GM12878 (cell line): ENCODE data around the gene CAMKMT. TPM values are rescaled to one million over a fixed set of nuclear protein-coding genes. Genes with fewer than 3 reads are reported as not detected.

Source experiments
- ATAC-seq: fragments of 200-7000 bp; cut with Tn5 transposase; 3 replicates; pipeline ENCODE4 v1.9.1; 2020; ENCODE audit warnings: mild to moderate bottlenecking, moderate library complexity
- BruUV-seq: library from RNA; stranded (reverse); fragments of 400-500 nt; replicated peaks from 2 replicates; lab custom pipeline; 2021; lab: Mats Ljungman, UMichigan
- CTCF ChIA-PET: fragments of 300-600 bp; sonication (Branson Sonifier 250); formaldehyde crosslinking; extraction: SDS; loops from one replicate; lab custom pipeline; 2021; ENCODE audit warnings: inconsistent platforms; lab: Yijun Ruan, JAX
- POLR2A ChIA-PET: fragments of 350-600 bp; formaldehyde crosslinking; extraction: SDS; loops from one replicate; lab custom pipeline; 2021; ENCODE audit warnings: inconsistent platforms; lab: Charles Lee
- RAD21 ChIA-PET: fragments of 300-600 bp; sonication (Branson Sonifier 250); formaldehyde crosslinking; loops from one replicate; lab custom pipeline; 2023; ENCODE audit warnings: antibody characterized with exemption; ENCODE audit not compliant: unreplicated experiment; lab: Charles Lee
- SMC1A ChIA-PET: fragments of 300-600 bp; sonication (Branson Sonifier 250); formaldehyde crosslinking; loops from one replicate; lab custom pipeline; 2023; ENCODE audit not compliant: unreplicated experiment, uncharacterized antibody; lab: Charles Lee
- DNase-seq: peaks from one replicate; pipeline ENCODE4 v3.0.0-alpha.2; 2011; ENCODE audit warnings: low read depth, low spot score
- FAIRE-seq: peaks from 3 replicates; lab custom pipeline; 2011; peaks lifted over from hg19 to GRCh38; lab: Jason Lieb, UNC
- H2AFZ ChIP-seq: 2 replicates; pipeline ENCODE4 v1.6.0; 2011; ENCODE audit warnings: low read depth, low read length, control low read depth; ENCODE audit not compliant: control insufficient read depth
- H3K27ac ChIP-seq: 2 replicates; pipeline ENCODE4 v1.5.1; 2011; ENCODE audit warnings: control low read depth; ENCODE audit not compliant: control insufficient read depth, insufficient read depth
- H3K27me3 ChIP-seq, 2 experiments: replicated peaks in 1 of 2; 2 replicates each; pipeline versions ENCODE4 v1.6.0 to v1.6.1; 2011; ENCODE audit warnings: low read length in 1 of 2; ENCODE audit not compliant: control insufficient read depth in 2 of 2, insufficient read depth in 2 of 2
- H3K36me3 ChIP-seq, 2 experiments: 2 replicates each; pipeline ENCODE4 v1.5.1; 2011; ENCODE audit warnings: low read length in 1 of 2; ENCODE audit not compliant: control insufficient read depth in 2 of 2, insufficient read depth in 2 of 2
- H3K4me1 ChIP-seq: 2 replicates; pipeline ENCODE4 v1.6.1; 2011; ENCODE audit warnings: mild to moderate bottlenecking, low read length, moderate library complexity, mixed read lengths; ENCODE audit not compliant: control insufficient read depth, insufficient read depth
- H3K4me2 ChIP-seq: 2 replicates; pipeline ENCODE4 v1.6.0; 2011; ENCODE audit warnings: control low read depth; ENCODE audit not compliant: control insufficient read depth, insufficient read depth
- H3K4me3 ChIP-seq: fragments of 200-600 bp; sonication (generic); 2 replicates; pipeline ENCODE4 v1.5.1; 2016
- H3K79me2 ChIP-seq: 2 replicates; pipeline ENCODE4 v1.6.0; 2011; ENCODE audit warnings: low read length; ENCODE audit not compliant: control insufficient read depth, insufficient read depth
- H3K9ac ChIP-seq: 2 replicates; pipeline ENCODE4 v1.8.0; 2011; ENCODE audit warnings: low read length, control low read depth, mixed read lengths; ENCODE audit not compliant: control insufficient read depth, insufficient read depth
- H3K9me3 ChIP-seq: replicated peaks from 3 replicates; pipeline ENCODE4 v1.5.1; 2011; ENCODE audit warnings: mild to moderate bottlenecking, low read length; ENCODE audit not compliant: control insufficient read depth, insufficient read depth
- H4K20me1 ChIP-seq: 2 replicates; pipeline ENCODE4 v1.6.0; 2011; ENCODE audit not compliant: control insufficient read depth, insufficient read depth
- EGR1 ChIP-seq, 2 experiments: IDR thresholded peaks; 1 replicate in 1 of 2; 2 replicates in 1 of 2; pipeline ENCODE4 v1.6.1; 2011 to 2012; ENCODE audit warnings: low read depth in 2 of 2, low read length in 2 of 2, borderline replicate concordance in 1 of 2, mild to moderate bottlenecking in 1 of 2, moderate library complexity in 1 of 2
- HCFC1 ChIP-seq: fragments of 150-350 bp; IDR thresholded peaks from 2 replicates; pipeline ENCODE4 v1.6.1; 2014; ENCODE audit warnings: low read length
- HDAC6 ChIP-seq: fragments of 200-600 bp; sonication (generic); IDR thresholded peaks from one replicate; pipeline ENCODE4 v1.8.0; 2017; ENCODE audit warnings: antibody characterized with exemption; ENCODE audit not compliant: unreplicated experiment
- NFIC ChIP-seq: IDR thresholded peaks from 2 replicates; pipeline ENCODE4 v1.6.1; 2012; ENCODE audit warnings: low read depth, mild to moderate bottlenecking, inconsistent platforms, low read length, moderate library complexity
- POLR2A ChIP-seq: IDR thresholded peaks from 2 replicates; pipeline ENCODE4 v1.6.1; 2011; ENCODE audit warnings: low read depth, mild to moderate bottlenecking, low read length
- SMC3 ChIP-seq: IDR thresholded peaks from 2 replicates; pipeline ENCODE4 v1.6.1; 2011; ENCODE audit warnings: low read length, improper control_type of control experiment, borderline replicate concordance
- SREBF1 ChIP-seq: IDR thresholded peaks from 2 replicates; pipeline ENCODE4 v1.6.1; 2012; ENCODE audit warnings: mild to moderate bottlenecking, low read length
- SUPT20H ChIP-seq: IDR thresholded peaks from 2 replicates; pipeline ENCODE4 v1.6.1; 2011; ENCODE audit warnings: low read depth, mild to moderate bottlenecking, low read length, moderate library complexity, borderline replicate concordance; ENCODE audit not compliant: control insufficient read depth
- ZNF24 ChIP-seq: fragments of 450-650 bp; IDR thresholded peaks from 2 replicates; pipeline ENCODE4 v1.6.1; 2017; ENCODE audit warnings: antibody characterized with exemption, mild to moderate bottlenecking
- WGBS: methylation state at CpG from one replicate; pipeline ENCODE4 v1.1.6; 2016; ENCODE audit warnings: low lambda C conversion rate; ENCODE audit not compliant: insufficient replicate concordance, insufficient coverage; ENCODE audit errors: missing lambda C conversion rate; 5-methylcytosine and 5-hydroxymethylcytosine counted together
- in situ Hi-C: fragments of 300-500 bp; cut with MboI; formaldehyde crosslinking; loops from 9 replicates; pipeline ENCODE4 v1.14.3; 2018; ENCODE audit warnings: mixed read lengths
- intact Hi-C: fragments of 100-400 bp; cut with micrococcal nuclease; formaldehyde crosslinking; loops from one replicate; pipeline ENCODE4 v1.14.2; 2022; ENCODE audit not compliant: unreplicated experiment
- polyA plus RNA-seq, 11 experiments: library from polyadenylated mRNA; depleted of rRNA in 4 of 11; unstranded in 6 of 11; stranded (reverse) in 5 of 11; fragments of >200 nt; fragmentation: Nextera tagmentation in 4 of 11; fragmentation: Illumina TruSeq in 1 of 11; extraction: Ambion mirVana in 4 of 11; extraction: Trizol in 1 of 11; gene quantifications; 1 replicate in 1 of 11; 2 replicates in 10 of 11; pipeline versions ENCODE4 v1.2.1 to v1.2.3, GENCODE V29; 2011 to 2016; ENCODE audit warnings: inconsistent platforms in 2 of 11, missing spikeins in 2 of 11, low read depth in 1 of 11
- total RNA-seq, 4 experiments: library from RNA; depleted of rRNA in 3 of 4; stranded (reverse); fragments of >200 nt in 3 of 4; fragmentation: Illumina TruSeq in 1 of 4; extraction: Trizol in 1 of 4; gene quantifications; 2 replicates each; pipeline versions ENCODE4 v1.2.1 to v1.2.3, GENCODE V29; 2013 to 2021
- TF ChIP-seq, protein P1 (sequence below): IDR thresholded peaks from 2 replicates; pipeline ENCODE4 v1.6.1; 2011; ENCODE audit warnings: low read depth, mild to moderate bottlenecking, low read length, moderate library complexity, borderline replicate concordance; ENCODE audit errors: extremely low read depth
- TF ChIP-seq, protein P2 (sequence below): fragments of 450-650 bp; IDR thresholded peaks from 2 replicates; pipeline ENCODE4 v1.6.1; 2016; ENCODE audit warnings: mild to moderate bottlenecking
- TF ChIP-seq, protein P3 (sequence below), 3 experiments: IDR thresholded peaks in 2 of 3; conservative IDR thresholded peaks in 1 of 3; 2 replicates each; pipeline ENCODE4 v1.5.1; 2011; ENCODE audit warnings: low read depth in 3 of 3, low read length in 3 of 3, mild to moderate bottlenecking in 3 of 3, control low read depth in 2 of 3, moderate library complexity in 2 of 3, inconsistent platforms in 1 of 3, mixed read lengths in 1 of 3; ENCODE audit not compliant: control insufficient read depth in 2 of 3, insufficient read depth in 1 of 3; ENCODE audit errors: extremely low read depth in 1 of 3
- TF ChIP-seq, protein P4 (sequence below): fragments of 450-650 bp; IDR thresholded peaks from 2 replicates; pipeline ENCODE4 v1.6.1; 2017; ENCODE audit warnings: mild to moderate bottlenecking, moderate library complexity
- TF ChIP-seq, protein P5 (sequence below): IDR thresholded peaks from 2 replicates; pipeline ENCODE4 v1.6.1; 2011; ENCODE audit warnings: low read depth, low read length, improper control_type of control experiment, borderline replicate concordance

CAMKMT gene
- total and polyA plus RNA-seq, 10 of the 15 experiments (the other 5 are each of a cell fraction or from before 2014, with no cell fraction given) = 2.7 to 16.0 (median 11.8) TPM

DNA sequence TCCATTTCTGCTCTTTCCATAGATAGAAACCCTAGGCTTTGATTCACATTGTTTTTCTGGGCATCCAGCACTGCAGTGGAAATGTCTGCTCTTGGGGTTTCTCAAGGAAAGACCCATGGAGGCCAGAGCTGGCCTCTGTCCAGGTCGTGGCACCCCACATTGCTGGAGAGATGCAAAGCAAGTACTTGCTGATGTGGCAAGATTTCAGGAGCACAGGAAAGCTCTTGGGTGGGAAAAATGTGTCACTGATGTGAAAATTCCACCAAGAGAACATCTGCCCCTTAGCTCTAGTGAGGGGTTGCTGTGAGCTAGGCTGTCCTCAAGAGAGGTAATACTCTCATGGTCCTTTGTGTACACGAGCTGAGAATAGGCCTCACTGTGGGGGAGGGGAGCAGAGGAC, 423.7 kb downstream of the CAMKMT start:
- FAIRE-seq (no peak), ATAC-seq (no peak), DNase-seq (no peak)
- Histone ChIP-seq H4K20me1 (no peaks in the 10 kb centered on the region), H3K4me2 (no peak overlapping the region), H3K36me3 (no peaks in the 10 kb centered on the region), H3K9ac (no peak overlapping the region), H3K4me3 (no peak overlapping the region), H3K27ac (no peak overlapping the region), H3K79me2 (no peaks in the 10 kb centered on the region), H2AFZ (no peak overlapping the region), H3K9me3 (peaks cover 2% of the 10 kb centered on the region; the same call in 2 of the 3 replicates), H3K4me1 (peaks cover under 1% of the 10 kb centered on the region), H3K27me3 (no peaks in the 10 kb centered on the region)
- ChIA-PET SMC1A (interaction anchor here (1.0 kb wide), 1 partner anchor 48 kb away, joined by 3 read pairs; no protein-coding TSS in a partner anchor), POLR2A (no interaction called here), CTCF (interaction anchor here (2.3 kb wide), 1 partner anchor 15 kb away, joined by 5 read pairs; no protein-coding TSS in a partner anchor), RAD21 (no interaction called here)
- 19% methylated on average over 2 of the region's 2 CpGs for WGBS
- no TSS peak for BruUV-seq
- intact Hi-C loops (no loop called here), in situ Hi-C loops (no loop called here)
- TF ChIP-seq, protein P1, sequence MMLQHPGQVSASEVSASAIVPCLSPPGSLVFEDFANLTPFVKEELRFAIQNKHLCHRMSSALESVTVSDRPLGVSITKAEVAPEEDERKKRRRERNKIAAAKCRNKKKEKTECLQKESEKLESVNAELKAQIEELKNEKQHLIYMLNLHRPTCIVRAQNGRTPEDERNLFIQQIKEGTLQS = no peak
- TF ChIP-seq HCFC1 (no peak), NFIC (no peak), EGR1 (IDR thresholded peaks at IDR 0.05; ENCODE audit: borderline replicate concordance in 1 of 2, low read depth in 2 of 2, low read length in 2 of 2) (no peak), SREBF1 (no peak), SUPT20H (no peak), HDAC6 (no peak), ZNF24 (no peak), POLR2A (no peak), SMC3 (no peak)
- TF ChIP-seq, protein P2, sequence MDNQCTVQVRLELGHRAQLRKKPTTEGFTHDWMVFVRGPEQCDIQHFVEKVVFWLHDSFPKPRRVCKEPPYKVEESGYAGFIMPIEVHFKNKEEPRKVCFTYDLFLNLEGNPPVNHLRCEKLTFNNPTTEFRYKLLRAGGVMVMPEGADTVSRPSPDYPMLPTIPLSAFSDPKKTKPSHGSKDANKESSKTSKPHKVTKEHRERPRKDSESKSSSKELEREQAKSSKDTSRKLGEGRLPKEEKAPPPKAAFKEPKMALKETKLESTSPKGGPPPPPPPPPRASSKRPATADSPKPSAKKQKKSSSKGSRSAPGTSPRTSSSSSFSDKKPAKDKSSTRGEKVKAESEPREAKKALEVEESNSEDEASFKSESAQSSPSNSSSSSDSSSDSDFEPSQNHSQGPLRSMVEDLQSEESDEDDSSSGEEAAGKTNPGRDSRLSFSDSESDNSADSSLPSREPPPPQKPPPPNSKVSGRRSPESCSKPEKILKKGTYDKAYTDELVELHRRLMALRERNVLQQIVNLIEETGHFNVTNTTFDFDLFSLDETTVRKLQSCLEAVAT = no peak
- TF ChIP-seq, protein P3, sequence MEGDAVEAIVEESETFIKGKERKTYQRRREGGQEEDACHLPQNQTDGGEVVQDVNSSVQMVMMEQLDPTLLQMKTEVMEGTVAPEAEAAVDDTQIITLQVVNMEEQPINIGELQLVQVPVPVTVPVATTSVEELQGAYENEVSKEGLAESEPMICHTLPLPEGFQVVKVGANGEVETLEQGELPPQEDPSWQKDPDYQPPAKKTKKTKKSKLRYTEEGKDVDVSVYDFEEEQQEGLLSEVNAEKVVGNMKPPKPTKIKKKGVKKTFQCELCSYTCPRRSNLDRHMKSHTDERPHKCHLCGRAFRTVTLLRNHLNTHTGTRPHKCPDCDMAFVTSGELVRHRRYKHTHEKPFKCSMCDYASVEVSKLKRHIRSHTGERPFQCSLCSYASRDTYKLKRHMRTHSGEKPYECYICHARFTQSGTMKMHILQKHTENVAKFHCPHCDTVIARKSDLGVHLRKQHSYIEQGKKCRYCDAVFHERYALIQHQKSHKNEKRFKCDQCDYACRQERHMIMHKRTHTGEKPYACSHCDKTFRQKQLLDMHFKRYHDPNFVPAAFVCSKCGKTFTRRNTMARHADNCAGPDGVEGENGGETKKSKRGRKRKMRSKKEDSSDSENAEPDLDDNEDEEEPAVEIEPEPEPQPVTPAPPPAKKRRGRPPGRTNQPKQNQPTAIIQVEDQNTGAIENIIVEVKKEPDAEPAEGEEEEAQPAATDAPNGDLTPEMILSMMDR (IDR thresholded peaks at IDR 0.05 in 2 of 3, conservative IDR thresholded peaks at IDR 0.05 in 1 of 3; ENCODE audit: control insufficient read depth in 2 of 3, extremely low read depth in 1 of 3, insufficient read depth in 1 of 3, low read depth in 3 of 3, low read length in 3 of 3) = no peak
- TF ChIP-seq, protein P4, sequence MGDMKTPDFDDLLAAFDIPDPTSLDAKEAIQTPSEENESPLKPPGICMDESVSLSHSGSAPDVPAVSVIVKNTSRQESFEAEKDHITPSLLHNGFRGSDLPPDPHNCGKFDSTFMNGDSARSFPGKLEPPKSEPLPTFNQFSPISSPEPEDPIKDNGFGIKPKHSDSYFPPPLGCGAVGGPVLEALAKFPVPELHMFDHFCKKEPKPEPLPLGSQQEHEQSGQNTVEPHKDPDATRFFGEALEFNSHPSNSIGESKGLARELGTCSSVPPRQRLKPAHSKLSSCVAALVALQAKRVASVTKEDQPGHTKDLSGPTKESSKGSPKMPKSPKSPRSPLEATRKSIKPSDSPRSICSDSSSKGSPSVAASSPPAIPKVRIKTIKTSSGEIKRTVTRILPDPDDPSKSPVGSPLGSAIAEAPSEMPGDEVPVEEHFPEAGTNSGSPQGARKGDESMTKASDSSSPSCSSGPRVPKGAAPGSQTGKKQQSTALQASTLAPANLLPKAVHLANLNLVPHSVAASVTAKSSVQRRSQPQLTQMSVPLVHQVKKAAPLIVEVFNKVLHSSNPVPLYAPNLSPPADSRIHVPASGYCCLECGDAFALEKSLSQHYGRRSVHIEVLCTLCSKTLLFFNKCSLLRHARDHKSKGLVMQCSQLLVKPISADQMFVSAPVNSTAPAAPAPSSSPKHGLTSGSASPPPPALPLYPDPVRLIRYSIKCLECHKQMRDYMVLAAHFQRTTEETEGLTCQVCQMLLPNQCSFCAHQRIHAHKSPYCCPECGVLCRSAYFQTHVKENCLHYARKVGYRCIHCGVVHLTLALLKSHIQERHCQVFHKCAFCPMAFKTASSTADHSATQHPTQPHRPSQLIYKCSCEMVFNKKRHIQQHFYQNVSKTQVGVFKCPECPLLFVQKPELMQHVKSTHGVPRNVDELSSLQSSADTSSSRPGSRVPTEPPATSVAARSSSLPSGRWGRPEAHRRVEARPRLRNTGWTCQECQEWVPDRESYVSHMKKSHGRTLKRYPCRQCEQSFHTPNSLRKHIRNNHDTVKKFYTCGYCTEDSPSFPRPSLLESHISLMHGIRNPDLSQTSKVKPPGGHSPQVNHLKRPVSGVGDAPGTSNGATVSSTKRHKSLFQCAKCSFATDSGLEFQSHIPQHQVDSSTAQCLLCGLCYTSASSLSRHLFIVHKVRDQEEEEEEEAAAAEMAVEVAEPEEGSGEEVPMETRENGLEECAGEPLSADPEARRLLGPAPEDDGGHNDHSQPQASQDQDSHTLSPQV = no peak
- TF ChIP-seq, protein P5, sequence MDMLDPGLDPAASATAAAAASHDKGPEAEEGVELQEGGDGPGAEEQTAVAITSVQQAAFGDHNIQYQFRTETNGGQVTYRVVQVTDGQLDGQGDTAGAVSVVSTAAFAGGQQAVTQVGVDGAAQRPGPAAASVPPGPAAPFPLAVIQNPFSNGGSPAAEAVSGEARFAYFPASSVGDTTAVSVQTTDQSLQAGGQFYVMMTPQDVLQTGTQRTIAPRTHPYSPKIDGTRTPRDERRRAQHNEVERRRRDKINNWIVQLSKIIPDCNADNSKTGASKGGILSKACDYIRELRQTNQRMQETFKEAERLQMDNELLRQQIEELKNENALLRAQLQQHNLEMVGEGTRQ = no peak
